ENCODE measurements around the gene HPS1.

HPS1 gene

DNA sequence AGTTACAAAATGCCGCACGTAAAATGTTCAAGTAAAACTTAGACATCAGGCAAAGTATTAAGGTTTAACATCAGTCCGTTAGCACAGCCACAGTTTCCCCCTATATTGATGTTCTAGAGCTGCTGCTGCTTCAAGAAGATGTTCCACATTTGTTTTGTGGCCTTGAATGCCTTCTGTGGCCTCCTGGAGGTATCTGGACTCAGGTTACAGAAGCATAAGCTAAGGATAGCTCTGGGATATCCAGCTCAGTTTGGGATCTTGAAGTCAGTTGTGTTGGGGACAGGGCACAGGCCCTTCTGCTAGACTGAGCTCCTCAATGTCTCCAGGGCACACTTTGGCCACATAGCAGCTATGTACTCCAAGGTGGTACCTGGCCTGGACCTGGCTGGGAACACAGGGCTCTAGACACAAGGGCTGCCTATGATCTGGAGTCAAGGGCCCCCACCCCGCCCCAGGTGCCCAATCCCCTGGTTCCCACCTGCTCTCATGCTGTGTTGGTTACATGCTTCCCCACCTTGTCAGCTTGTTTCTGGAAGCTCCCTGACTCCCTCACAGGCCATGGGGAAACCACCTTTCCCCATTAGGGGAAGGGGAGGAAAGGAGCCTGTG lies 36.5 kb downstream of the HPS1 start:
- Histone ChIP-seq H3K9ac (no peak overlapping the region), H3K79me2 (ENCODE audit: insufficient read depth, low read depth) (no peaks in the 10 kb centered on the region)

DNA sequence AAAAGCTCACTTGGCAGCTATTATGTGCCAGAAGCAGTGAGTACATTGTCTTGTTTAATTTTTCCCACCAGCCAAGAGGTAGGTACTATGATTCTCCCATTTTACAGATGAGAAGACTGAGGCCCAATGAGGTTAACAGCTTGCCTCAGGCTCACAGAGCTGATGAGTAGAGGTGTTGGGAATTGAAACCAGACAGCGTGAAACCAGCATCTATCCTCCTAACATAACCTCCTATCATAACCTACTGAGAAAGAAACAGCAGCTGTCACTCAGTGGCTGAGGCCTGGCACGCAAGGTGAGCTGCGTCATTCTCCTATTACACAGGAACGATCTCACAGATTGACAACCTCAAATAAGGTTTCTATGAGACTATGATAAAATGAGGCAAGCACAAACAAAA lies 37.9 kb downstream of the HPS1 start:
- H2AFZ ChIP-seq (ENCODE audit: low read depth) = no peak overlapping the region
- H3K79me2 ChIP-seq (ENCODE audit: insufficient read depth, low read depth) = no peaks in the 10 kb centered on the region
- no peaks in the 10 kb centered on the region for H3K36me3 ChIP-seq (ENCODE audit: insufficient read depth)
- H3K9ac ChIP-seq = no peak overlapping the region
- H3K4me2 ChIP-seq = no peak overlapping the region
- H4K20me1 ChIP-seq (ENCODE audit: insufficient read depth) = no peaks in the 10 kb centered on the region
- TF ChIP-seq CTCF (conservative IDR thresholded peaks at IDR 0.05; ENCODE audit: low read depth, low read length) = no peak
- peaks cover 34% of the 10 kb centered on the region for H3K4me1 ChIP-seq (ENCODE audit: low read depth, poor library complexity, severe bottlenecking)
- H3K4me3 ChIP-seq (IDR thresholded peaks at IDR 0.05; ENCODE audit: insufficient read depth, low read depth, low read length) = no peak overlapping the region
- no peak overlapping the region for H3K27ac ChIP-seq
- H3K27me3 ChIP-seq (ENCODE audit: insufficient read depth, low read depth) = no peaks in the 10 kb centered on the region

More for the DNA sequence above, 36.5 kb downstream of the HPS1 start:
- H3K4me1 ChIP-seq (ENCODE audit: low read depth, poor library complexity, severe bottlenecking) = peaks cover 23% of the 10 kb centered on the region
- H3K4me3 ChIP-seq (IDR thresholded peaks at IDR 0.05; ENCODE audit: insufficient read depth, low read depth, low read length) = no peak overlapping the region
- no peak overlapping the region for H3K27ac ChIP-seq
- H3K27me3 ChIP-seq (ENCODE audit: insufficient read depth, low read depth) = no peaks in the 10 kb centered on the region
- H2AFZ ChIP-seq (ENCODE audit: low read depth) = no peak overlapping the region
- no peak for TF ChIP-seq CTCF (conservative IDR thresholded peaks at IDR 0.05; ENCODE audit: low read depth, low read length)
- H3K4me2 ChIP-seq = no peak overlapping the region
- H3K36me3 ChIP-seq (ENCODE audit: insufficient read depth) = no peaks in the 10 kb centered on the region
- no peaks in the 10 kb centered on the region for H4K20me1 ChIP-seq (ENCODE audit: insufficient read depth)

- H3K36me3 ChIP-seq (ENCODE audit: insufficient read depth) = no peaks in the 10 kb centered on the region
- no peak overlapping the region for H3K9ac ChIP-seq
- H3K79me2 ChIP-seq (ENCODE audit: insufficient read depth, low read depth) = no peaks in the 10 kb centered on the region
- no peak overlapping the region for H3K27ac ChIP-seq
- no peak overlapping the region for H3K4me2 ChIP-seq
- peaks cover 30% of the 10 kb centered on the region for H3K4me1 ChIP-seq (ENCODE audit: low read depth, poor library complexity, severe bottlenecking)
- H4K20me1 ChIP-seq (ENCODE audit: insufficient read depth) = no peaks in the 10 kb centered on the region
- H3K27me3 ChIP-seq (ENCODE audit: insufficient read depth, low read depth) = no peaks in the 10 kb centered on the region
- TF ChIP-seq CTCF (conservative IDR thresholded peaks at IDR 0.05; ENCODE audit: low read depth, low read length) = no peak
- H2AFZ ChIP-seq (ENCODE audit: low read depth) = no peak overlapping the region
- H3K4me3 ChIP-seq (IDR thresholded peaks at IDR 0.05; ENCODE audit: insufficient read depth, low read depth, low read length) = no peak overlapping the region
These were observed 38.9 kb downstream of the HPS1 start for GRCh38 chr10:98407744-98408241.

DNA sequence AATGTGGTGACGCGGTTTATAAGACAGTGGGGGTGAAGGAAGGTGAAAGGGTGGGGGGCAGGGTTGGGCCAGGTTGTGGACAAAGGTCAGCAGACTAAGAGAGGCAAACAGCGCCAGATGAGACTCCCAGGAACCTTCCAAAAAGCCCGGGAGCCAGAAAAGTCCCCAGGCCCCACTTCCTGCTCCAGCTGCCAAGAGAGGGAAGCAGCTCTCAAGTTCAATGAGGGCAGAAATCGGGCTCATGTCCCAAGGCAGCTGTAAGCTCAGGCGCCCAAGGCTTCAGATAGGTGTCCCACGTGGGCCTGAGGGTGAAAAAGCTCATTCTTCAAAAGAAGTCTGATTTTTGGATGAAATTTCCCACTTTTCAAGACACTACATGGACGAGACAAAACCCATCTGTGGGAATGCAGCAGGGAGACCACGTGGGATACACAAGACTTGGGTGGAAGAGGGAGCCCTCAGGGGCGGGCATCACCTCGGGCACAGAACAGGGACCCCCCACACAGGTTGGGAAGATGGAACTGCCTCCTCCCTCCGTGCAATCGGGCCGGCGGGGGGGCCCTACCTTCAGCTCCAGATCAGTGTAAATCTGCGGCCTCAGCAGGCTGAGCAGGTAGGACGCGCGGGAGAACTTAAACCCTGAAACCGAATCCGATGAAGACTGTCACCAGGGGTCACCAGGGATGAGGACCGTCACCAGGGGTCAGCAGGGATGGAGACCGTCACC lies 39.6 kb downstream of the HPS1 start:
- H3K4me1 ChIP-seq (ENCODE audit: low read depth, poor library complexity, severe bottlenecking) = peaks cover 24% of the 10 kb centered on the region
- H3K36me3 ChIP-seq (ENCODE audit: insufficient read depth) = no peaks in the 10 kb centered on the region
- H3K4me2 ChIP-seq = no peak overlapping the region
- no peaks in the 10 kb centered on the region for H3K79me2 ChIP-seq (ENCODE audit: insufficient read depth, low read depth)
- TF ChIP-seq CTCF (conservative IDR thresholded peaks at IDR 0.05; ENCODE audit: low read depth, low read length) = no peak
- no peaks in the 10 kb centered on the region for H3K27me3 ChIP-seq (ENCODE audit: insufficient read depth, low read depth)
- no peak overlapping the region for H3K4me3 ChIP-seq (IDR thresholded peaks at IDR 0.05; ENCODE audit: insufficient read depth, low read depth, low read length)
- H2AFZ ChIP-seq (ENCODE audit: low read depth) = no peak overlapping the region
- H3K9ac ChIP-seq = no peak overlapping the region
- no peaks in the 10 kb centered on the region for H4K20me1 ChIP-seq (ENCODE audit: insufficient read depth)
- no peak overlapping the region for H3K27ac ChIP-seq
